Natural killer cell (primary cell): ENCODE measurements around the gene TMEM259. TPM values are rescaled to one million over a fixed set of nuclear protein-coding genes. Genes with fewer than 3 reads are reported as not detected.

Source experiments
- ATAC-seq, 3 donors: fragments of 150-1000 bp in 2 of 3; fragments of 200-7000 bp in 1 of 3; cut with Tn5 transposase; 1 replicate in 1 of 3; 2 replicates in 2 of 3; pipeline ENCODE4 v1.10.0; 2021; ENCODE audit warnings: mild to moderate bottlenecking in 2 of 3, moderate library complexity in 2 of 3
- DNase-seq, 2 donors: peaks; one replicate each; pipeline versions ENCODE4 v3.0.0 to v3.0.0-alpha.2; 2013 to 2021; ENCODE audit warnings: mixed read lengths in 1 of 2
- H3K27ac ChIP-seq: one replicate; pipeline ENCODE4 v1.5.1; 2013; ENCODE audit warnings: mild to moderate bottlenecking, low read length
- H3K27me3 ChIP-seq: one replicate; pipeline ENCODE4 v1.6.1; 2013; ENCODE audit warnings: low read length; ENCODE audit not compliant: control insufficient read depth, insufficient read depth
- H3K36me3 ChIP-seq: one replicate; pipeline ENCODE4 v1.6.1; 2013; ENCODE audit warnings: low read length; ENCODE audit not compliant: control insufficient read depth, insufficient read depth
- H3K4me1 ChIP-seq: one replicate; pipeline ENCODE4 v1.6.1; 2013; ENCODE audit warnings: low read length; ENCODE audit not compliant: control insufficient read depth, insufficient read depth
- H3K4me3 ChIP-seq: one replicate; pipeline ENCODE4 v1.5.1; 2013; ENCODE audit warnings: low read length
- H3K9me3 ChIP-seq: one replicate; pipeline ENCODE4 v1.6.1; 2013; ENCODE audit warnings: low read length; ENCODE audit not compliant: control insufficient read depth, insufficient read depth
- H3K27ac Mint-ChIP-seq, 2 donors: one replicate each; pipeline ENCODE4 v1.8.0; 2022; ENCODE audit warnings: mild to moderate bottlenecking in 2 of 2, mixed read lengths in 2 of 2, moderate library complexity in 1 of 2
- H3K27me3 Mint-ChIP-seq, 2 donors: one replicate each; pipeline ENCODE4 v1.8.0; 2022; ENCODE audit warnings: low read depth in 2 of 2, mixed read lengths in 2 of 2
- H3K36me3 Mint-ChIP-seq: one replicate; pipeline ENCODE4 v1.8.0; 2022; ENCODE audit warnings: mixed read lengths
- H3K4me1 Mint-ChIP-seq, 2 donors: one replicate each; pipeline ENCODE4 v1.8.0; 2022; ENCODE audit warnings: mixed read lengths in 2 of 2
- H3K4me3 Mint-ChIP-seq: one replicate; pipeline ENCODE4 v1.8.0; 2022; ENCODE audit warnings: mild to moderate bottlenecking, moderate library complexity, mixed read lengths
- H3K9me3 Mint-ChIP-seq, 2 donors: one replicate each; pipeline ENCODE4 v1.8.0; 2022; ENCODE audit warnings: mixed read lengths in 2 of 2
- CTCF ChIP-seq: fragments of 200-600 bp; IDR thresholded peaks from one replicate; pipeline ENCODE4 v1.8.0; 2022; ENCODE audit warnings: antibody characterized with exemption
- WGBS: methylation state at CpG from one replicate; pipeline ENCODE4 v1.1.7; 2013; ENCODE audit warnings: missing lambda C conversion rate; ENCODE audit not compliant: insufficient coverage; 5-methylcytosine and 5-hydroxymethylcytosine counted together
- intact Hi-C: fragments of 100-400 bp; cut with micrococcal nuclease; formaldehyde crosslinking; loops from one replicate; pipeline ENCODE4 v1.14.2; 2022
- total RNA-seq, 4 donors: library from RNA; stranded (reverse); fragments of 120-200 nt in 1 of 4; gene quantifications; one replicate each; pipeline versions ENCODE4 v1.2.3 to v1.2.4, GENCODE V29; 2013 to 2022

The TMEM259 gene
- total RNA-seq, 3 donors from 2014 or later (not counting 1 experiment from before 2014, with no cell fraction given) = 310 to 354 (median 317) TPM

GRCh38 chr19:1057176-1057855, 36.4 kb upstream of the TMEM259 start:
- Mint-ChIP-seq H3K36me3 (no peaks in the 10 kb centered on the region), H3K9me3 (no peaks in the 10 kb centered on the region), H3K4me3 (no peak overlapping the region), H3K27me3 (no peaks in the 10 kb centered on the region), H3K27ac (peak overlapping the region; percentile 54 to 71), H3K4me1 (peaks cover 14 to 17% of the 10 kb centered on the region in 2 donors)
- Histone ChIP-seq H3K4me3 (no peak overlapping the region), H3K4me1 (peaks cover 8% of the 10 kb centered on the region), H3K27ac (no peak overlapping the region), H3K27me3 (no peaks in the 10 kb centered on the region), H3K36me3 (peaks cover 30% of the 10 kb centered on the region), H3K9me3 (peaks cover 27% of the 10 kb centered on the region)
- 28% methylated on average over 2 of the region's 3 CpGs for whole genome bisulfite sequencing
- peak; percentile 53 to 91 (median 85) for ATAC-seq
- peak; percentile 18 for TF ChIP-seq CTCF
- peak in 1 of 2 donors; percentile 77 for DNase-seq
- intact Hi-C loops = loop anchor here (5.0 kb wide), 1 partner anchor 135 kb away; no protein-coding TSS in a partner anchor

- H3K27me3 Mint-ChIP-seq = no peaks in the 10 kb centered on the region
- intact Hi-C loops = loop anchor here (5.0 kb wide), 1 partner anchor 136 kb away; no protein-coding TSS in a partner anchor
- WGBS = 96% methylated on average over 18 of the region's 20 CpGs
- H3K27ac ChIP-seq = no peak overlapping the region
- no peaks in the 10 kb centered on the region for H3K36me3 Mint-ChIP-seq
- TF ChIP-seq CTCF = no peak
- no peaks in the 10 kb centered on the region for H3K27me3 ChIP-seq
- peaks cover 34% of the 10 kb centered on the region for H3K36me3 ChIP-seq
- H3K4me1 Mint-ChIP-seq = peaks cover 14 to 17% of the 10 kb centered on the region in 2 donors
- ATAC-seq (no peak), DNase-seq (no peak)
- H3K27ac Mint-ChIP-seq = no peak overlapping the region
- H3K4me1 ChIP-seq = peaks cover 8% of the 10 kb centered on the region
- peaks cover 27% of the 10 kb centered on the region for H3K9me3 ChIP-seq
- no peak overlapping the region for H3K4me3 Mint-ChIP-seq
- H3K4me3 ChIP-seq = no peak overlapping the region
- no peaks in the 10 kb centered on the region for H3K9me3 Mint-ChIP-seq
Observed at GRCh38 chr19:1055886-1056620, 35.1 kb upstream of the TMEM259 start.

DNA sequence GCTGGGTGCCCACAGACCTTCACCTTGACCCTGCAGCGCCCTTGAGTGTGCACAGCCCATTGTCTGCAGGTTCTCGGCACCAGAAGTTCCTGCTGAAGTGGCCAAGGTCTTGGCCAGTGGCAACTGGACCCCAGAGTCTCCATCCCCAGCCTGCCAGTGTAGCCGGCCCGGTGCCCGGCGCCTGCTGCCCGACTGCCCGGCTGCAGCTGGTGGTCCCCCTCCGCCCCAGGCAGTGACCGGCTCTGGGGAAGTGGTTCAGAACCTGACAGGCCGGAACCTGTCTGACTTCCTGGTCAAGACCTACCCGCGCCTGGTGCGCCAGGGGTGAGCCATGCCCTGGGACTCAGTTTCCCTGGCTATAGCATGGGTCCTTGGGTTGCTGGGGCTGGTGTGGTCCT, 34.1 kb upstream of the TMEM259 start:
- Histone ChIP-seq H3K27me3 (no peaks in the 10 kb centered on the region), H3K4me3 (no peak overlapping the region), H3K9me3 (peaks cover 27% of the 10 kb centered on the region), H3K4me1 (peaks cover 8% of the 10 kb centered on the region), H3K36me3 (peaks cover 38% of the 10 kb centered on the region), H3K27ac (no peak overlapping the region)
- 90% methylated on average over 14 of the region's 14 CpGs for WGBS
- H3K27ac Mint-ChIP-seq = no peak overlapping the region
- TF ChIP-seq CTCF = no peak
- H3K27me3 Mint-ChIP-seq = no peaks in the 10 kb centered on the region
- no peaks in the 10 kb centered on the region for H3K36me3 Mint-ChIP-seq
- H3K4me1 Mint-ChIP-seq = peaks cover 14 to 17% of the 10 kb centered on the region in 2 donors
- DNase-seq (no peak), ATAC-seq (no peak)
- intact Hi-C loops = loop anchor here (5.0 kb wide), 1 partner anchor 137 kb away; no protein-coding TSS in a partner anchor
- no peaks in the 10 kb centered on the region for H3K9me3 Mint-ChIP-seq
- H3K4me3 Mint-ChIP-seq = no peak overlapping the region
